Uterus (tissue), 2 donors: ENCODE measurements around the gene SLIT3.

Source experiments
- POLR2A ChIP-seq, 2 donors: fragments of 450-650 bp; IDR thresholded peaks; one replicate each; pipeline ENCODE4 v1.6.1; 2016; ENCODE audit warnings: antibody characterized with exemption in 2 of 2, mild to moderate bottlenecking in 1 of 2, moderate library complexity in 1 of 2
- TF ChIP-seq, protein P1 (sequence below), 4 experiments: fragments of 200-600 bp in 2 of 4; fragments of 450-650 bp in 2 of 4; sonication (generic) in 2 of 4; IDR thresholded peaks; one replicate each; pipeline ENCODE4 v1.5.1; 2016 to 2019; ENCODE audit warnings: antibody characterized with exemption in 4 of 4, mild to moderate bottlenecking in 2 of 4, moderate library complexity in 1 of 4

DNA sequence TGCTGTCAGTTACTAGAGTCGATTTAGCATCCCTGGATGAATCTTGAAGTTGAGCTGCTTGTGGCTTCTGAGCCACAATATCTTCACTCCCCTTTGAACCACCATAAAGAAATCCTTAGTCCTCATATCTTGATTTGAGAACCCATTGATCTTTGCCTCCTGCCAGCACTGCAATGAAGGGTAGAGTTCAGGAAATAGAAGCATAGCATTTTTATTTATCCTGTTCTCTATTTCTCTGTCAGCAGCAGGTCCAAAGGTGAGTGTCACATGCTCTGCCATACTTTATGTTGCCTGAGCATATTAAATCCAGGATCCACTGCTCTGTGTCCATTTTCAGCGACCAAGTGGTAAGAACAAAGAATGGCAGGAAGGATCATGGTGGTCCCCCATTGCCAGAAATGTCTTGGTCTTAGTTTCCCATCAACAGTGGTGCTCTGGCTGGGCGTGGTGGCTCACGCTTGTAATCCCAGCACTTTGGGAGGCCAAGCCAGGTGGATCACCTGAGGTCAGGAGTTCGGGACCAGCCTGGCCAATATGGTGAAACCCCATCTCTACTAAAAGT is 641.6 kb downstream of the SLIT3 start:
- TF ChIP-seq, protein P1, sequence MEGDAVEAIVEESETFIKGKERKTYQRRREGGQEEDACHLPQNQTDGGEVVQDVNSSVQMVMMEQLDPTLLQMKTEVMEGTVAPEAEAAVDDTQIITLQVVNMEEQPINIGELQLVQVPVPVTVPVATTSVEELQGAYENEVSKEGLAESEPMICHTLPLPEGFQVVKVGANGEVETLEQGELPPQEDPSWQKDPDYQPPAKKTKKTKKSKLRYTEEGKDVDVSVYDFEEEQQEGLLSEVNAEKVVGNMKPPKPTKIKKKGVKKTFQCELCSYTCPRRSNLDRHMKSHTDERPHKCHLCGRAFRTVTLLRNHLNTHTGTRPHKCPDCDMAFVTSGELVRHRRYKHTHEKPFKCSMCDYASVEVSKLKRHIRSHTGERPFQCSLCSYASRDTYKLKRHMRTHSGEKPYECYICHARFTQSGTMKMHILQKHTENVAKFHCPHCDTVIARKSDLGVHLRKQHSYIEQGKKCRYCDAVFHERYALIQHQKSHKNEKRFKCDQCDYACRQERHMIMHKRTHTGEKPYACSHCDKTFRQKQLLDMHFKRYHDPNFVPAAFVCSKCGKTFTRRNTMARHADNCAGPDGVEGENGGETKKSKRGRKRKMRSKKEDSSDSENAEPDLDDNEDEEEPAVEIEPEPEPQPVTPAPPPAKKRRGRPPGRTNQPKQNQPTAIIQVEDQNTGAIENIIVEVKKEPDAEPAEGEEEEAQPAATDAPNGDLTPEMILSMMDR (IDR thresholded peaks at IDR 0.05) = no peak
- TF ChIP-seq POLR2A (IDR thresholded peaks at IDR 0.05) = no peak
